NCI-H2196 treated with DMSO at 0.1 percent for 48 hours (cell line): ENCODE results near the gene ST3GAL5.

Experiments
- DNase-seq: peaks from one replicate; lab custom pipeline; 2025; ENCODE audit not compliant: unreplicated experiment; lab: John Stamatoyannopoulos, UW

The ST3GAL5 gene

GRCh38 chr2:85811180-85812093 lies 77.4 kb downstream of the ST3GAL5 start:
- DNase-seq: no peak

GRCh38 chr2:85810371-85811179 lies 78.2 kb downstream of the ST3GAL5 start:
- no peak for DNase-seq

- DNase-seq: no peak
Measured at GRCh38 chr2:85807756-85808155, 81.0 kb downstream of the ST3GAL5 start.

- DNase-seq: no peak
Measured at GRCh38 chr2:85806358-85807118, 82.3 kb downstream of the ST3GAL5 start.

- DNase-seq: no peak
Measured at GRCh38 chr2:85804583-85804982, 84.2 kb downstream of the ST3GAL5 start.

- DNase-seq: no peak
Measured at GRCh38 chr2:85803704-85804425, 84.9 kb downstream of the ST3GAL5 start.

GRCh38 chr2:85802354-85803103 lies 86.3 kb downstream of the ST3GAL5 start:
- DNase-seq: no peak

GRCh38 chr2:85801871-85802270 lies 86.9 kb downstream of the ST3GAL5 start:
- DNase-seq: no peak

GRCh38 chr2:85800586-85800985 lies 88.2 kb downstream of the ST3GAL5 start:
- no peak for DNase-seq

GRCh38 chr2:85799215-85799956 lies 89.4 kb downstream of the ST3GAL5 start:
- DNase-seq: no peak

- DNase-seq: no peak
Measured at GRCh38 chr2:85797921-85798320, 90.9 kb downstream of the ST3GAL5 start.

- DNase-seq: no peak
Measured at GRCh38 chr2:85797263-85797660, 91.5 kb downstream of the ST3GAL5 start.

GRCh38 chr2:85796341-85797262 lies 92.2 kb downstream of the ST3GAL5 start:
- DNase-seq: no peak

- DNase-seq: no peak
Measured at GRCh38 chr2:85796046-85796340, 92.8 kb downstream of the ST3GAL5 start.

GRCh38 chr2:85795331-85796045 lies 93.3 kb downstream of the ST3GAL5 start:
- DNase-seq: no peak

GRCh38 chr2:85794491-85795121 lies 94.2 kb downstream of the ST3GAL5 start:
- no peak for DNase-seq

GRCh38 chr2:85794038-85794441 lies 94.8 kb downstream of the ST3GAL5 start:
- DNase-seq: no peak
